ENCODE measurements around the gene MRPS23. TPM values are rescaled to one million over a fixed set of nuclear protein-coding genes. Genes with fewer than 3 reads are reported as not detected.

The MRPS23 gene
- polyA plus RNA-seq, 1 experiment: 33.7 TPM

- no peak for DNase-seq (ENCODE audit: low read depth)
- no peaks in the 10 kb centered on the region for H3K27me3 ChIP-seq (ENCODE audit: control insufficient read depth, insufficient read depth, low read length)
- no peak for TF ChIP-seq CTCF (IDR thresholded peaks at IDR 0.05; ENCODE audit: insufficient read depth, low read depth, low read length)
- H3K36me3 ChIP-seq (ENCODE audit: control insufficient read depth, insufficient read depth, low read length): peaks cover 11% of the 10 kb centered on the region
- POLR2A ChIA-PET: no interaction called here
- no peak overlapping the region for H3K4me3 ChIP-seq (ENCODE audit: low read depth, low read length)
- CTCF ChIA-PET: interaction anchor here (1.3 to 14.1 kb wide), 3 partner anchors 13 to 125 kb away, joined by 3 to 122 read pairs (median 72); no protein-coding TSS in a partner anchor
Observed at GRCh38 chr17:57872536-57872935, 22.7 kb upstream of the MRPS23 start.

- TF ChIP-seq CTCF (IDR thresholded peaks at IDR 0.05; ENCODE audit: insufficient read depth, low read depth, low read length): no peak
- no peak for DNase-seq (ENCODE audit: low read depth)
- ChIA-PET POLR2A (no interaction called here), CTCF (interaction anchor here (1.3 to 14.1 kb wide), 4 partner anchors 12 to 125 kb away, joined by 3 to 122 read pairs (median 53); no protein-coding TSS in a partner anchor)
- no peaks in the 10 kb centered on the region for H3K27me3 ChIP-seq (ENCODE audit: control insufficient read depth, insufficient read depth, low read length)
- peaks cover 9% of the 10 kb centered on the region for H3K36me3 ChIP-seq (ENCODE audit: control insufficient read depth, insufficient read depth, low read length)
- no peak overlapping the region for H3K4me3 ChIP-seq (ENCODE audit: low read depth, low read length)
Observed at GRCh38 chr17:57871863-57872262, 22.0 kb upstream of the MRPS23 start.

- Histone ChIP-seq H3K27me3 (ENCODE audit: control insufficient read depth, insufficient read depth, low read length) (no peaks in the 10 kb centered on the region), H3K4me3 (ENCODE audit: low read depth, low read length) (no peak overlapping the region), H3K36me3 (ENCODE audit: control insufficient read depth, insufficient read depth, low read length) (peaks cover 15% of the 10 kb centered on the region)
- ChIA-PET CTCF (interaction anchor here (1.3 to 14.1 kb wide), 5 partner anchors 12 to 126 kb away, joined by 3 to 122 read pairs (median 34); no protein-coding TSS in a partner anchor), POLR2A (no interaction called here)
- no peak for DNase-seq (ENCODE audit: low read depth)
- TF ChIP-seq CTCF (IDR thresholded peaks at IDR 0.05; ENCODE audit: insufficient read depth, low read depth, low read length): no peak
Observed at GRCh38 chr17:57871155-57871554, 21.3 kb upstream of the MRPS23 start.

- CTCF ChIA-PET: interaction anchor here (0.7 to 14.1 kb wide), 11 partner anchors 11 to 127 kb away, joined by 3 to 122 read pairs (median 3); no protein-coding TSS in a partner anchor
- no peak for DNase-seq (ENCODE audit: low read depth)
- peaks cover 16% of the 10 kb centered on the region for H3K36me3 ChIP-seq (ENCODE audit: control insufficient read depth, insufficient read depth, low read length)
- no peaks in the 10 kb centered on the region for H3K27me3 ChIP-seq (ENCODE audit: control insufficient read depth, insufficient read depth, low read length)
- TF ChIP-seq CTCF (IDR thresholded peaks at IDR 0.05; ENCODE audit: insufficient read depth, low read depth, low read length): no peak
- POLR2A ChIA-PET: interaction anchor here (0.6 to 0.9 kb wide), 3 partner anchors 9 to 123 kb away, joined by 3 to 7 read pairs (median 4); no protein-coding TSS in a partner anchor
- no peak overlapping the region for H3K4me3 ChIP-seq (ENCODE audit: low read depth, low read length)
Observed at GRCh38 chr17:57870283-57870635, 20.4 kb upstream of the MRPS23 start.

GRCh38 chr17:57869617-57870282 is 19.9 kb upstream of the MRPS23 start:
- POLR2A ChIA-PET: interaction anchor here (0.6 to 0.9 kb wide), 4 partner anchors 9 to 123 kb away, joined by 3 to 7 read pairs (median 4); no protein-coding TSS in a partner anchor
- TF ChIP-seq CTCF (IDR thresholded peaks at IDR 0.05; ENCODE audit: insufficient read depth, low read depth, low read length): no peak
- CTCF ChIA-PET: interaction anchor here (0.8 to 14.1 kb wide), 11 partner anchors 10 to 128 kb away, joined by 3 to 122 read pairs (median 4); no protein-coding TSS in a partner anchor
- Histone ChIP-seq H3K27me3 (ENCODE audit: control insufficient read depth, insufficient read depth, low read length) (no peaks in the 10 kb centered on the region), H3K4me3 (ENCODE audit: low read depth, low read length) (no peak overlapping the region), H3K36me3 (ENCODE audit: control insufficient read depth, insufficient read depth, low read length) (peaks cover 18% of the 10 kb centered on the region)
- DNase-seq (ENCODE audit: low read depth): peak; percentile 76
